ENCODE measurements around the gene KNDC1.
"Not testable (repeated sequence)": the region's sequence is repeated elsewhere in the genome, so short reads cannot be mapped to it uniquely, and the experiment has no call there.

The KNDC1 gene

DNA sequence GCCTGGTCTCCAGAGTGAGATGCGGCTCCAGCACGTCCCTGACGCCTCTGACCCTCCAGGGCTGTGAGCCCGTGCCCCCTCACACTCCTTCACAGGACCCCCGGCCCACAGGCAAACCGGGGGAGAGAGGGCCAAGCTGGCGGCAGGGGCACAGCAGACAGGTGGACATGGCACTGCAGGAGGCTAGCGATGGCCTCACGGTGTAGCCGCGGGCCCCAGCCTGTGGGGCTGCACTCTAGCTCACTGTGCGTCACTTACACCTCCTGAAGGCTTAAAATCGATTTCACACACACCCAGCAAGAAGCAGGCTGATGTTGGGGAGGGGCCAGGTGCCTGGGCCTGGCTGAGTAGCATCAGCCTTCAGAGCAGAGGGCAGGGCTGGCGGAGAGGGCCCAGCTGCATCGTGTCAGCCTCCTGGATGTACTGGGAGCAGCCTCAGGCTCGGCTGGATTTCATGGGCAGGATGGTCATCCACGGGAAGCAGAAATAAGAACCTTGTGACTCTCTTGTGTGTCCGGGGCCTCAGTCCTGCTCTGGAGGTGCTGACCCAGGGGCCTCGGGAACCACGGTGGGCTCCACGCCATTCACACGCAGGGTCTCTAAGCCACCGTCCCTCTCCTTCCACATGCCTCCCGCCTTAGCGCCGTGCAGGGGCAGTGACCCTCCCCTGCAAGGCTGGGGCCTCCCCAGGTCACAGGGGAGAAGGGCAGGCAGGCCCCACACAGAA, 19.4 kb upstream of the KNDC1 start:
- DNase-seq (ENCODE audit: low read depth), result no peak

DNA sequence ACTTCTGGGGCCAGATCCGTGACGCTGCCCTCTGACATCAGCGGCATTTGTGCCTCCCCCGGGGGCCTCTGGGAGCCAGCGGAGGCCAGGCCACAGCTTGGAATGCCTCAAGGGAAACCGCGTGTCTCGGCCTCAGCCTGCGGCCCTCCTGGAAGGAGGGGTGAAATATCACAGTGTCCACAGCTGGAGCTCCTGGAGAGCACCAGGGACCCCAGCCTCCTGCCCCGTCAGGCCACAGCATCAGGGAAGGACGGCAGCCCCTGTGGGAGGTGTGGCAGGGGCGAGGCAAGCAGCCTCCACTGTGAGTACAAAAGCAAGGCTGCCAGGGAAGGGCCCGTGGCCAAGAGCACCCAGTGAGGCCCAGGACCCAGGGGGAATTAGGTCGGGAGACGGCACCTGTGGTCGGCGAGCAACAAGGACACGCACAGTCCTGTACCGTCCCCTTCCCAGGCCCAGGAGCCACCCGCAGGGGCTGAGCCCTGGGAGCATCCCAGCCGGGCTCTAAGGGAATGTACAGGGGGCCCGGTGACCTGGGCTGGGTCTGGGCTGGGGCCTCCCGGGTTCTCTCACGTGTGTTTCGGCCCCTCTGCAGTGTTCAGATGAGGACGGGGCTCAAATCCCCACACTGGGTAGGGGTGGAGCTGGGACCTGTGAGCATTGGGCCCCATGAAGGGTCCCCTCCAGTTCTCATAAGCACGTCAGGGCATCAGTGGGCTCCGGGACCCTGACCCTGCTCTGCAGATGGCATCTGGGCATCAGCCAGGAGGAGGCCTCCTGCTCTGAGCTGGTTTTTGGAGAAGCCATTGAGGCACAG, 18.7 kb upstream of the KNDC1 start:
- DNase-seq (ENCODE audit: low read depth), result no peak

GRCh38 chr10:133141958-133142340, 18.1 kb upstream of the KNDC1 start:
- no peak for DNase-seq (ENCODE audit: low read depth)

- DNase-seq (ENCODE audit: low read depth), result no peak
Observed at GRCh38 chr10:133142523-133143199, 17.4 kb upstream of the KNDC1 start.

DNA sequence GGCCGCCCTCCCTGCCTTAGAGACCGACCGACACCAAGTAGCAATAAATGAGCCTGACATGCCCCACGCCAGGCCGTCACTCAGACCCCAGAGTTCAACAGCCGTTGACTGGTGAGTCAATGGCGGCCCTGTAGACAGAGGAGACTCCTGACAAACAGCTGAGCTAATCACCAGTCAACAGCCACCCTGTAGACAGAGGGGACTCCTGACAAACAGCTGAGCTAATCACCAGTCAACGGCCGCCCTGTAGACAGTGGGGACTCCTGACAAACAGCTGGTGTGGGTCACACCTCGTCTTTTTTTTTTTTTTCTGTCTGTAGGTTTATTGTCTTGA, 16.9 kb upstream of the KNDC1 start:
- DNase-seq (ENCODE audit: low read depth), result no peak

DNA sequence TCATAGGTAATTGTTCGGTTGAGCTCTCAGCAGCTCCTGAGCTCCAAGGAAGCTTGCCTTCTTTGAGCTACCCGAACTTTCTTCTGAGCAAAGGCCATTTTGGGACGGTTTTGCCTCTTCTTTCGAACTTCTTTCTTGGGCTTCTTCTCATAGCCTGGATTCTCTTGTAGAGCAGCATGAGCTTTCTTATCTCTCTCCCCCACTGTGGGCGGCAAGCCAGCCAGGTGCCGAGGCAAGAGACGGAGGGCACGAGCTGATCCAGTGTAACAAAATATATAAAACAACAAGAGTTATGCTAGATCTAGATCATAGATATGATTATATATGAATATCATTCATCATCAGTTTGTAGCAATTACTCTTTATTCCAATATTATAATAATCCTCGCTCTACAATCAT, 16.5 kb upstream of the KNDC1 start:
- DNase-seq (ENCODE audit: low read depth), result no peak

DNA sequence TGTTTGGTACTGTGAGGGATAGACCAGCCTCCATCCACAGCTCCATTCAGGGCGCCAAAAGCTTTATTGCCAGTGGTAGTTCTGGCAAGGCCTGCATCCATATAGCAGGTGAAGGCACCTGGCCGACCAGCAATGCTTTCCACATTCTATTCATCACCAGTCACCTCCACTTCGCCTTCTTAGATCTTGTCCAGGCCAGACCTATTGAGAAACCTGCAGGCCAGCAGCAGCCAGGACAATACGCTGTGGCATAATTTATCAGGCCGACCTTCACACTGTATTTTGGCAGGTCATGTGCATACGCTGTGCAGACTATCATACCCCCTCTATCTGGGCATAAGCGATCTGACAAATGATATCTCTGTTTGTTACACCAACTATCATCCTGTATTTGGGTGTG, 15.2 kb upstream of the KNDC1 start:
- no peak for DNase-seq (ENCODE audit: low read depth)

- no peak for DNase-seq (ENCODE audit: low read depth)
Observed at GRCh38 chr10:133150226-133150625, 9.8 kb upstream of the KNDC1 start.

- DNase-seq (ENCODE audit: low read depth), result no peak
Observed at GRCh38 chr10:133150656-133151055, 9.4 kb upstream of the KNDC1 start.

DNA sequence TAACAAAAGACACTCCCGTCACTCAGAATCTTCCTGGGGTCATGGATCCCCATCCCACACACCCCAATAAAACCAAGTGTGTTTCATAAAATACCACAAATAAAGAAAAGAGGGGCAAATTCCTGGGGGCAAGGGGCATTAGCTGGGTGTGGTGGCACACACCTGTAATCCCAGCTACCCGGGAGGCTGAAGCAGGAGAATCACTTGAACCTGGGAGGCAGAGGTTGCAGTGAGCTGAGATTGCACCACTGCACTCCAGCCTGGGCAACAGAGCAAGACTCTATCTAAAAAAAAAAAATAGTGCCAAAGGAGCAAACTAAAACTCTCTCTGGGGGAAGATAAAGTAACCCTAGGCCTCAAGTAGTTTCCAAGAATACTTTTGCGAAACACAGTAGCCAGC, 8.9 kb upstream of the KNDC1 start:
- not testable (repeated sequence) for DNase-seq (ENCODE audit: low read depth)

DNA sequence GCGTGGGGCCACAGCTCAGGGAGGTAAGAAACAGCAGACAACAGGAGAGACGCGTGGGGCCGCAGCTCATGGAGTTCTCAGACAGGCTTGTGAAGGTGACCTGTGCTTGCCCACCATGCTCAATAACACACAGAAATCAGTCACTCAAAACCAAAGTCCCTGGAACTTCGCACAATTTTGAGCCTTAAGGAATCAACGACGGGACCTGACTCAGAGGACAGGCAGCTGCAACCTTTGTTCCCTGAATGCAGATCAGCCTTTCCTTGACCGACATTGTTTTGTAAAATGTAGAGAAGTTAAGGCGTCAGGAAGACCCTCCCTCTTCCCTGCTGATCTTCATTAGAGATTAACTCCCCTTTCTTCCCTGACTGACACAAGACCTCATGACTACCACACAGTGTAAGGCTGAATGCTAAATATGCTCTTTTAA, 8.5 kb upstream of the KNDC1 start:
- DNase-seq (ENCODE audit: low read depth), result no peak

GRCh38 chr10:133154411-133154810, 5.6 kb upstream of the KNDC1 start:
- no peak for DNase-seq (ENCODE audit: low read depth)

- DNase-seq (ENCODE audit: low read depth), result no peak
Observed at GRCh38 chr10:133154996-133155778, 4.8 kb upstream of the KNDC1 start.

DNA sequence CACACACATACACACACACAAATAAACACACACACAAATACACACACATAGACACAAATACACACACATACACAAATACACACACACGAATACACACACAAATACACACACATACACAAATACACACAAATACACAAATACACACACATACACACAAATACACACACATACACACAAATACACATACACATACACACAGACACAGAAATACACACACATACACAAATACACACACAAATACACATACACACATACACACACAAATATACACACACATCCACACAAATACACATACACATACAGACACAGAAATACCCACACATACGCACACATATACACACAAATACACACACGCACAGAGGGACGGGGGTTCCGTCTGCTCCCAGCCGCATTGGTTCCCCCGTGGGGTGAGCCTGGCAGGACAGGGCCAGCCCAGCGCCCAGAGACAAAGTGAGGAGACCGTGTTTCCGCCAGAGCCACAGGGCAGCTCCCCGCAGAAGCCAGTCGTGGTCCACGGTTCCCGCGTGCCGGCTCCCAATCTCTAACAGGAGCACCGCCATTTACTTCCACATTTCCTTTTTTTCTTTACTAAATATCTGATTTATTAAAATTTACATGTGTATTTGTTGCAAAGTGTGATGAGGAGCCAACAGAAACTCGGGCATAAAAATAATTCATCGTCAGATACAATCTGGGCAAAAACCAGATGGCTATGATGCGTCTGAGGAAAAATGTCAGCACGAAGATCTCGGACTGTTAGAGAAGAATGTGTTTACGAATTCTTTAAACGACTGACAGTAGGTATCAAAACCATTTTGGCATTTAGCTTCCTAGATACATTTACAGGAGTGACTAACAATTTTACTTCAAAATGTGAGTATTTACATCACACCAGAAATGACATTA, 3.1 kb upstream of the KNDC1 start:
- DNase-seq (ENCODE audit: low read depth), result no peak

- no peak for DNase-seq (ENCODE audit: low read depth)
Observed at GRCh38 chr10:133157662-133158436, 2.2 kb upstream of the KNDC1 start.

DNA sequence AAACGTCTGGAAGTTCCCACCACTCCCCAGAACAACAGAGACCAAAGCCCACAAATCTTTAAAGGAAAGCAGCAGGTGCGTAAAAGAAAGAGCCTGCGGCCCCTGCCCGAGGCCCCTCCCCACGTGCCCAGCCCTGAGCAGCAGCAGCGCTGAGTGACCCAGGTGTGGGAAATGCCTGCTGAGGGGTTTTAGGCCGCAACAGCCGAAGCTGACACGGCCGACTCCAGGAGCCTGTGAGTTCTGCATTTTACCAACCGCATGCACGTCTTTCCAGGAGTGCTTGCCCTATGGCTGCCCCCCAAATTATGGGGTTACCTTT, 1.6 kb upstream of the KNDC1 start:
- DNase-seq (ENCODE audit: low read depth), result no peak

- DNase-seq (ENCODE audit: low read depth), result no peak
Observed at GRCh38 chr10:133158756-133159610, 1.0 kb upstream of the KNDC1 start.

DNA sequence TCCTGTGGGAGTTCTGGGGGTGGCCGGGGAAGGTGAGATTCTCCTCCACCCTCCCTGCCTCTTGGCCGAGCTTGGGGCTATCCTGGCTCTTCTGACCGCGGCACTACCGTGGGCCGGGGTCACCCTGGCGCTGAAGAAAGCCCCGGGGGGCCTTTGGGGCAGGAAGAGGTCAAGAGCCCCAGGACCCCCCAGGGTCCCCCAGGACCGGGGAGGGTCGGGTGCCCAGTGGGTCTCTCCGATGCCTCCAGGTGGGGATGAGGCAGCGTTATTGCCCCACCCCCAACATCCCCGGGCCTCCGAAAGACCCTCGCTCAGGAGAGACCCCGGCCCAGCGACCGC, 439 bp upstream of the KNDC1 start:
- no peak for DNase-seq (ENCODE audit: low read depth)

GRCh38 chr10:133160826-133161471, 930 bp downstream of the KNDC1 start:
- no peak for DNase-seq (ENCODE audit: low read depth)
